ENCODE measurements around the gene MORC1.
"Not testable (repeated sequence)": the region's sequence is repeated elsewhere in the genome, so short reads cannot be mapped to it uniquely, and the experiment has no call there.

- not testable (repeated sequence) for TF ChIP-seq EZH2phosphoT487 (IDR thresholded peaks at IDR 0.05; ENCODE audit: low read length); CTCF (IDR thresholded peaks at IDR 0.05; ENCODE audit: low read length); EZH2 (optimal IDR thresholded peaks at IDR 0.05; ENCODE audit: low read depth, low read length)
Measured at GRCh38 chr3:109133474-109133816, 15.5 kb upstream of the MORC1 start.
